ENCODE measurements around the gene EIF3K. TPM values are rescaled to one million over a fixed set of nuclear protein-coding genes. Genes with fewer than 3 reads are reported as not detected.
"Not testable (repeated sequence)": the region's sequence is repeated elsewhere in the genome, so short reads cannot be mapped to it uniquely, and the experiment has no call there.

Gene EIF3K
- polyA plus RNA-seq, 1 experiment = 357 TPM

DNA sequence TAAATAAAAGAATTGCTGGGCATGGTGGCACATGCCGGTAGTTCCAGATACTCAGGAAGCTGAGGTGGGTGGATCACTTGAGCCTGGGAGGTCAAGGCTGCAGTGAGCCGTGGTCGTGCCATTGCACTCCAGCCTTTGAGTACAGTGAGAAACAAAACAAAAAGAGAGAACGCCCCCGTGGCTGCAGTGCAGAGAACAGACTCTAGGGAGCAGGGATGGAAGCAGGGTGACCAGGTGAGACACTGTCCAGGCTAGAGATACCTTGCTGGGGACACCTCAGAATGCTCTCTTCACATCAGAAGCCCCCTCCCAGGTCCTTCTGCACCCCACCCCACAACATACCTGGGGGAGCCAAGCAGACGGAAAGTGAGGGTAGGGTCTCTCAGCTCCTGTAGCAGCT is 26.0 kb upstream of the EIF3K start:
- no peaks in the 10 kb centered on the region for H3K27me3 ChIP-seq (ENCODE audit: control insufficient read depth, insufficient read depth, low read length)
- TF ChIP-seq, protein P1, sequence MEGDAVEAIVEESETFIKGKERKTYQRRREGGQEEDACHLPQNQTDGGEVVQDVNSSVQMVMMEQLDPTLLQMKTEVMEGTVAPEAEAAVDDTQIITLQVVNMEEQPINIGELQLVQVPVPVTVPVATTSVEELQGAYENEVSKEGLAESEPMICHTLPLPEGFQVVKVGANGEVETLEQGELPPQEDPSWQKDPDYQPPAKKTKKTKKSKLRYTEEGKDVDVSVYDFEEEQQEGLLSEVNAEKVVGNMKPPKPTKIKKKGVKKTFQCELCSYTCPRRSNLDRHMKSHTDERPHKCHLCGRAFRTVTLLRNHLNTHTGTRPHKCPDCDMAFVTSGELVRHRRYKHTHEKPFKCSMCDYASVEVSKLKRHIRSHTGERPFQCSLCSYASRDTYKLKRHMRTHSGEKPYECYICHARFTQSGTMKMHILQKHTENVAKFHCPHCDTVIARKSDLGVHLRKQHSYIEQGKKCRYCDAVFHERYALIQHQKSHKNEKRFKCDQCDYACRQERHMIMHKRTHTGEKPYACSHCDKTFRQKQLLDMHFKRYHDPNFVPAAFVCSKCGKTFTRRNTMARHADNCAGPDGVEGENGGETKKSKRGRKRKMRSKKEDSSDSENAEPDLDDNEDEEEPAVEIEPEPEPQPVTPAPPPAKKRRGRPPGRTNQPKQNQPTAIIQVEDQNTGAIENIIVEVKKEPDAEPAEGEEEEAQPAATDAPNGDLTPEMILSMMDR (IDR thresholded peaks at IDR 0.05; ENCODE audit: insufficient read depth, low read depth, low read length) = no peak
- DNase-seq (ENCODE audit: low read depth) = no peak
- H3K4me3 ChIP-seq (ENCODE audit: low read depth, low read length) = no peak overlapping the region
- no peaks in the 10 kb centered on the region for H3K36me3 ChIP-seq (ENCODE audit: control insufficient read depth, insufficient read depth, low read length)
- CTCF ChIA-PET = interaction anchor here (0.6 kb wide), 2 partner anchors 18 to 941 kb away, joined by 3 read pairs; no protein-coding TSS in a partner anchor
- POLR2A ChIA-PET = no interaction called here

DNA sequence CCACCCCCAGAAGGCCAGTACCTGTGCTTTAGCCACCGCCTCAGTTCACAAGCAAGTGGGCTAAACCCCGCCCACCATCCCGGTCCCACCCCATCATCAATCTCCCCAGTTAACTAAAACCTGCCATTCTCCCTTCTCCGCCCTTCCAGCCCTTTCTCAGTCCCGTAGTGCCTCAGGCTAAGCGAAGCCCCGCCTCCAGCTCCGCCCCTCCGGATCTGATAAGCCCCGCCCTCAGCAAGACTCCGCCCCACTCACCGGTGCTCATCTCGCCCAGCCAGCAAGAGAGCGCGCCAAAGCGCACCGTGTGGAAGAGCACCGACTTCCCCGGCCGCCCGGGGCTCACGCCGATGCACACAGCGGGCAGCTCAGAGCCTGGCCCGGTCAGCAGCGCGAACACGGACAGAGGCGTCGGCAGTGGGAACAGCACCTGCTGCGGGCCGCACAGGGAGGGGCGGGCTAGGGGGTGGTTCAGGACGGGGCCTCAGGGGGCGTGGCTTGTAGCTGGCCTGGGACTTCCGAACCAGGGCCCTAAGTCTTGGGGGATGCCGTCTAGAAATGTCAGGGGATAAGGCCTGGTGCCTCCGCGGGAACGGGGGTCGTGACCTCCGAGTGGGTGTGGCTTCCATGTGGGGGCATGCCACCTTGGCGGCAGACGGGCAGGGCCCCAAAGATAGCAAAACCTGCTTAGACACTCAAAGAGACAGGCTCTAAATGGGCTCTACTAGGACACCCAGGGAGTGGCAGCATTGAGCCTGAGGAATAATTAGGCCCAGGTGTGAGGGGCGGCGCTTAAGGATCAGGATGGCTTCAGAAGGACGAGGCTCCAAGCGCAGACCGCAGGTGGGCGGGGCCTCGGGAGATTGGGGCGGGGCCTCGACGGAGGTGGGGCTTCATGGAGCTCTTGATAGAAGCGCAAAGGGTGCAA is 22.7 kb upstream of the EIF3K start:
- TF ChIP-seq, protein P1 (IDR thresholded peaks at IDR 0.05; ENCODE audit: insufficient read depth, low read depth, low read length) = no peak
- H3K27me3 ChIP-seq (ENCODE audit: control insufficient read depth, insufficient read depth, low read length) = no peaks in the 10 kb centered on the region
- CTCF ChIA-PET = interaction anchor here (1.7 to 1.9 kb wide), 2 partner anchors 81 to 334 kb away, joined by 3 to 5 read pairs; partner anchors contain the start of genes MRPS12 and SARS2
- no peaks in the 10 kb centered on the region for H3K36me3 ChIP-seq (ENCODE audit: control insufficient read depth, insufficient read depth, low read length)
- POLR2A ChIA-PET = no interaction called here
- no peak for DNase-seq (ENCODE audit: low read depth)
- H3K4me3 ChIP-seq (ENCODE audit: low read depth, low read length) = no peak overlapping the region

DNA sequence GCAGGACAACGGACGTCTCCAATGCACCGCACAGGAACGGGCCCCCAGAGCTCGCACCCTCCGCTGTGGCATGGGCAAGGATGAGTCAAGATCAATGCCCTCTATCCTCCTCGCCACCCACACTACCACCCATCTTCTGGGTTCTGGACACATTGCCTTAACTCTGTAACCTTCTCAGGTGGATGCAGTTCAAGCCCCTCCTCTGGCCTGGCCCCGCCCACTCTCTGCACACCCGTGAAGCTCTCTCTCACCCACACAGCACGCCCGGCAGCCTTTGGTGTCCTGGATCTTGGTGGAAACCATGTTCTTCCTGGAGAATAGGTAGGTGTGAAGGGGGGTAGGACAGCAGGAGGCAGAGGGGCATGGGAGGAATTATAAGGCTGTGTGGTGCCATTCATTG is 21.9 kb upstream of the EIF3K start:
- Histone ChIP-seq H3K36me3 (ENCODE audit: control insufficient read depth, insufficient read depth, low read length) (no peaks in the 10 kb centered on the region), H3K4me3 (ENCODE audit: low read depth, low read length) (no peak overlapping the region), H3K27me3 (ENCODE audit: control insufficient read depth, insufficient read depth, low read length) (no peaks in the 10 kb centered on the region)
- no peak for DNase-seq (ENCODE audit: low read depth)
- ChIA-PET CTCF (no interaction called here), POLR2A (no interaction called here)
- TF ChIP-seq, protein P1 (IDR thresholded peaks at IDR 0.05; ENCODE audit: insufficient read depth, low read depth, low read length) = no peak

DNA sequence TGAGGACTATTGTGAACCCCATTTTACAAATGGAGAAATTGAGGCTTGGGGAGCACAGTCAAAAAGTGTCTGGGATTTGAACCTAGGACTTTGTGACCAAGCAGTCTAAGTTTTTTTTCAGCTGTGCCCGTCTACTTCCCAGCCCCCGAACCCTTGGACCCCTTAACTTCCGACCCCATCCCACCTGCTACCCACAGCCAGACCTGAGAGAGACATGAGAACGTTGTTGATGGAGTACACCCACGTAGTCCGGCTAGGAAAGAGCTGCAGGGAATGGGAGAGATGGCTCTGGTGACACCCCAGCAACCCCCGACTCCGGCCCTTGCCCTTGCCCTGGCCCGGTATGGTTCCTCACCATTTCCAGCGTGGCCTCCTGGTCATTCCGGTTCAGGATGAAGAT is 19.3 kb upstream of the EIF3K start:
- TF ChIP-seq, protein P1 (IDR thresholded peaks at IDR 0.05; ENCODE audit: insufficient read depth, low read depth, low read length) = no peak
- DNase-seq (ENCODE audit: low read depth) = no peak
- no peak overlapping the region for H3K4me3 ChIP-seq (ENCODE audit: low read depth, low read length)
- POLR2A ChIA-PET = no interaction called here
- no peaks in the 10 kb centered on the region for H3K36me3 ChIP-seq (ENCODE audit: control insufficient read depth, insufficient read depth, low read length)
- H3K27me3 ChIP-seq (ENCODE audit: control insufficient read depth, insufficient read depth, low read length) = no peaks in the 10 kb centered on the region
- CTCF ChIA-PET = no interaction called here

DNA sequence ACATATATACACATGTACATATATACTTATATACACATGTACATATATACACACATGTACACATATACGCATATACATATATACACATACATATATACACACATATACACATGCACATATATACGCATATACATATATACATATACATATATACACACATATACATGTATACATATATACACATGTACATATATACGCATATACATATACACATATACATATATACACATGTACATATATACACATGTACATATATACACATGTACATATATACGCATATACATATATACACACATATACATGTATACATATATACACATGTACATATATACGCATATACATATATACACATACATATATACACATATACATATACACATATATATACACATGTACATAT is 16.1 kb upstream of the EIF3K start:
- H3K27me3 ChIP-seq (ENCODE audit: control insufficient read depth, insufficient read depth, low read length); H3K36me3 ChIP-seq (ENCODE audit: control insufficient read depth, insufficient read depth, low read length); CTCF ChIA-PET; H3K4me3 ChIP-seq (ENCODE audit: low read depth, low read length); DNase-seq (ENCODE audit: low read depth); POLR2A ChIA-PET: not testable (repeated sequence)

Measured in BJ (cell line).